Measurements from ENCODE around the gene PTGDS.

PTGDS gene

GRCh38 chr9:136957901-136958300, 19.4 kb upstream of the PTGDS start:
- DNase-seq (ENCODE audit: low read depth) = no peak

GRCh38 chr9:136958473-136958872, 18.8 kb upstream of the PTGDS start:
- no peak for DNase-seq (ENCODE audit: low read depth)

- no peak for DNase-seq (ENCODE audit: low read depth)
Observed at GRCh38 chr9:136958898-136959850, 18.1 kb upstream of the PTGDS start.

- no peak for DNase-seq (ENCODE audit: low read depth)
Observed at GRCh38 chr9:136960212-136960937, 16.9 kb upstream of the PTGDS start.

GRCh38 chr9:136960938-136961275, 16.4 kb upstream of the PTGDS start:
- DNase-seq (ENCODE audit: low read depth) = no peak

- no peak for DNase-seq (ENCODE audit: low read depth)
Observed at GRCh38 chr9:136961279-136962065, 15.8 kb upstream of the PTGDS start.

GRCh38 chr9:136962163-136962562, 15.1 kb upstream of the PTGDS start:
- no peak for DNase-seq (ENCODE audit: low read depth)

- no peak for DNase-seq (ENCODE audit: low read depth)
Observed at GRCh38 chr9:136962701-136963248, 14.5 kb upstream of the PTGDS start.

GRCh38 chr9:136963341-136963740, 14.0 kb upstream of the PTGDS start:
- DNase-seq (ENCODE audit: low read depth) = no peak

- DNase-seq (ENCODE audit: low read depth) = no peak
Observed at GRCh38 chr9:136963751-136964150, 13.6 kb upstream of the PTGDS start.

- DNase-seq (ENCODE audit: low read depth) = no peak
Observed at GRCh38 chr9:136964171-136964689, 13.1 kb upstream of the PTGDS start.

GRCh38 chr9:136964833-136965422, 12.4 kb upstream of the PTGDS start:
- no peak for DNase-seq (ENCODE audit: low read depth)

GRCh38 chr9:136965771-136966484, 11.4 kb upstream of the PTGDS start:
- no peak for DNase-seq (ENCODE audit: low read depth)

GRCh38 chr9:136968333-136969127, 8.8 kb upstream of the PTGDS start:
- no peak for DNase-seq (ENCODE audit: low read depth)

GRCh38 chr9:136969150-136969549, 8.2 kb upstream of the PTGDS start:
- DNase-seq (ENCODE audit: low read depth) = no peak

- no peak for DNase-seq (ENCODE audit: low read depth)
Observed at GRCh38 chr9:136969774-136970173, 7.5 kb upstream of the PTGDS start.

- no peak for DNase-seq (ENCODE audit: low read depth)
Observed at GRCh38 chr9:136970361-136970760, 6.9 kb upstream of the PTGDS start.

GRCh38 chr9:136971746-136972145, 5.6 kb upstream of the PTGDS start:
- DNase-seq (ENCODE audit: low read depth) = no peak

GRCh38 chr9:136972335-136972734, 5.0 kb upstream of the PTGDS start:
- DNase-seq (ENCODE audit: low read depth) = no peak

- no peak for DNase-seq (ENCODE audit: low read depth)
Observed at GRCh38 chr9:136972743-136973142, 4.6 kb upstream of the PTGDS start.

All from GM04504 (cell line).